Peyer's patch (tissue), 4 donors: ENCODE measurements around the gene ABCA2.

Experiments used
- CTCF ChIP-seq, 6 experiments: fragments of 450-650 bp in 4 of 6; fragments of 200-600 bp in 2 of 6; sonication (generic) in 1 of 6; IDR thresholded peaks; one replicate each; pipeline ENCODE4 v1.5.1; 2017 to 2019; ENCODE audit warnings: antibody characterized with exemption in 6 of 6, mild to moderate bottlenecking in 3 of 6, moderate library complexity in 1 of 6
- POLR2A ChIP-seq, 2 donors: fragments of 450-650 bp; IDR thresholded peaks; one replicate each; pipeline ENCODE4 v1.5.1; 2017; ENCODE audit warnings: antibody characterized with exemption in 2 of 2, mild to moderate bottlenecking in 2 of 2, moderate library complexity in 2 of 2

GRCh38 chr9:137057545-137057944 lies 29.5 kb upstream of the ABCA2 start:
- TF ChIP-seq POLR2A (IDR thresholded peaks at IDR 0.05) (no peak), CTCF (IDR thresholded peaks at IDR 0.05) (no peak)
